Ovary (tissue), 9 donors: Measurements from ENCODE around the gene PHOX2A. TPM values are rescaled to one million over a fixed set of nuclear protein-coding genes. Genes with fewer than 3 reads are reported as not detected.
A peak's percentile ranks its signal among the peaks of the same experiment; 100 is the strongest.

ENCODE experiments used
- DNase-seq, 5 donors: peaks; one replicate each; pipeline ENCODE4 v3.0.0-alpha.2; 2019 to 2020
- H3K27ac ChIP-seq, 2 donors: fragments of 200-600 bp; one replicate each; pipeline versions ENCODE4 v1.5.1 to v1.8.0; 2019 to 2022
- H3K27me3 ChIP-seq: fragments of 200-600 bp; one replicate; pipeline ENCODE4 v1.8.0; 2022
- H3K36me3 ChIP-seq: fragments of 200-600 bp; sonication (generic); one replicate; pipeline ENCODE4 v1.5.1; 2019
- H3K4me1 ChIP-seq: one replicate; pipeline ENCODE4 v1.8.1; 2013; ENCODE audit warnings: mild to moderate bottlenecking, moderate library complexity; ENCODE audit not compliant: insufficient read depth
- H3K4me3 ChIP-seq: fragments of 200-600 bp; sonication (generic); one replicate; pipeline ENCODE4 v1.5.1; 2017
- H3K9me3 ChIP-seq, 2 donors: fragments of 200-600 bp in 1 of 2; sonication (generic) in 1 of 2; one replicate each; pipeline versions ENCODE4 v1.5.1 to v1.8.1; 2013 to 2019; ENCODE audit warnings: mild to moderate bottlenecking in 1 of 2, moderate library complexity in 1 of 2
- CTCF ChIP-seq, 3 donors: fragments of 450-650 bp in 2 of 3; fragments of 200-600 bp in 1 of 3; IDR thresholded peaks; one replicate each; pipeline versions ENCODE4 v1.5.1 to v1.8.0; 2016 to 2022; ENCODE audit warnings: antibody characterized with exemption in 3 of 3, mild to moderate bottlenecking in 1 of 3
- EP300 ChIP-seq: sonication (generic); formaldehyde crosslinking; IDR thresholded peaks from one replicate; pipeline ENCODE4 v1.6.1; 2017; ENCODE audit warnings: antibody characterized with exemption
- POLR2A ChIP-seq: fragments of 450-650 bp; IDR thresholded peaks from one replicate; pipeline ENCODE4 v1.6.1; 2017; ENCODE audit warnings: antibody characterized with exemption, mild to moderate bottlenecking, moderate library complexity
- WGBS, 3 donors: extraction: QIAGEN DNeasy Blood & Tissue Kit in 1 of 3; methylation state at CpG; one replicate each; pipeline versions ENCODE4 v1.1.5 to v1.1.7; 2013 to 2017; 5-methylcytosine and 5-hydroxymethylcytosine counted together
- intact Hi-C, 4 donors: fragments of 100-400 bp; cut with DNase I; formaldehyde crosslinking; loops; one replicate each; pipeline versions ENCODE4 v1.11.0 to v1.15.1; 2022 to 2023
- polyA plus RNA-seq, 2 donors: library from polyadenylated mRNA; stranded (reverse); fragments of 200-250 nt in 1 of 2; fragments of 350-450 nt in 1 of 2; fragmentation: Illumina TruSeq in 1 of 2; extraction: RNeasy Lipid Tissue Mini Kit (QIAGEN cat#74804) in 1 of 2; gene quantifications; one replicate each; pipeline ENCODE4 v1.2.3, GENCODE V29; 2013 to 2014
- total RNA-seq, 7 donors: library from RNA; depleted of rRNA in 2 of 7; stranded (reverse); fragments of >200 nt in 2 of 7; fragmentation: NEBNext Ultra II Directional in 3 of 7; extraction: Animal tissue kit (Norgen Biotek cat#: 25700) in 3 of 7; gene quantifications; one replicate each; pipeline versions ENCODE4 v1.1.0 to v1.2.4, GENCODE V29; 2016 to 2023
- donor health status: DM: no; HTN: no; CAD: no; lungs with moderate emphysema.
- donor health status: DM: no; HTN: no; CAD: no.
- donor health status: Bipolar disorder and iron deficiency.
- donor health status: DM: yes; HTN: yes; CAD: no.
- donor health status: DM: no; HTN: no; CAD: no.
- donor health status: DM: yes; HTN: yes; CAD: no.

PHOX2A gene
- total and polyA plus RNA-seq, 9 donors = not detected

- TF ChIP-seq CTCF (IDR thresholded peaks at IDR 0.05) = no peak
- TF ChIP-seq POLR2A = no peak
- no peak for TF ChIP-seq EP300
- intact Hi-C loops = no loop called here
- peaks cover 11% of the 10 kb centered on the region for H3K4me1 ChIP-seq
- no peaks in the 10 kb centered on the region for H3K36me3 ChIP-seq
- no peaks in the 10 kb centered on the region for H3K27me3 ChIP-seq
- DNase-seq = peak in 2 of 5 donors; percentile 25 to 27
- H3K27ac ChIP-seq = no peak overlapping the region
- no peak overlapping the region for H3K4me3 ChIP-seq
- WGBS, 3 donors = 66 to 74% (median 67%) methylated on average over 13 to 22 of the region's 22 CpGs
- H3K9me3 ChIP-seq = no peaks in the 10 kb centered on the region
These were observed 6.7 kb downstream of the PHOX2A start for GRCh38 chr11:72237112-72237931.

DNA sequence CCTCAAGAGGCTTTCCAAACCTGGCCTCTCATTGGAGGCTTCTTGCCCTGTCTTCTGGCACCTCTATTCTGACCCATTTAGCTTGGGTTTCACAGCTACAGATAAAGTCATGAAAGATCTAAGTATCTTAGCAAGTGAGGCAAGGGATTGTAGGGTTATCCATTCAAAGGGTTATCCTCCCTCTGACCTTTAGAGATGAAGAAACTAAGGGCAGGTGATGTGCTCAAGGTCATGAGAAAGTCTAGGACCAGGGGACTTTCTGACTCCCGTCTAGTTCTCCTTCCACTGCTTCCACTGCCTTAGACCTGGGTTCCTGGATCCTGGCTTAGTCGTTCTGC is 7.2 kb downstream of the PHOX2A start:
- Histone ChIP-seq H3K27me3 (no peaks in the 10 kb centered on the region), H3K9me3 (no peaks in the 10 kb centered on the region), H3K4me1 (peaks cover 11% of the 10 kb centered on the region), H3K27ac (no peak overlapping the region), H3K36me3 (no peaks in the 10 kb centered on the region), H3K4me3 (no peak overlapping the region)
- WGBS, 3 donors = 68 to 79% (median 75%) methylated on average over 2 of the region's 2 CpGs
- intact Hi-C loops = no loop called here
- no peak for TF ChIP-seq POLR2A
- no peak for DNase-seq

- Histone ChIP-seq H3K27me3 (no peaks in the 10 kb centered on the region), H3K4me1 (peaks cover 11% of the 10 kb centered on the region), H3K4me3 (no peak overlapping the region), H3K9me3 (no peaks in the 10 kb centered on the region), H3K36me3 (no peaks in the 10 kb centered on the region), H3K27ac (no peak overlapping the region)
- WGBS, 3 donors = 61 to 66% (median 64%) methylated on average over 4 of the region's 4 CpGs
- TF ChIP-seq CTCF (IDR thresholded peaks at IDR 0.05) (no peak), POLR2A (no peak), EP300 (no peak)
- intact Hi-C loops = no loop called here
- DNase-seq = no peak
These were observed 7.8 kb downstream of the PHOX2A start for GRCh38 chr11:72236083-72236697.

DNA sequence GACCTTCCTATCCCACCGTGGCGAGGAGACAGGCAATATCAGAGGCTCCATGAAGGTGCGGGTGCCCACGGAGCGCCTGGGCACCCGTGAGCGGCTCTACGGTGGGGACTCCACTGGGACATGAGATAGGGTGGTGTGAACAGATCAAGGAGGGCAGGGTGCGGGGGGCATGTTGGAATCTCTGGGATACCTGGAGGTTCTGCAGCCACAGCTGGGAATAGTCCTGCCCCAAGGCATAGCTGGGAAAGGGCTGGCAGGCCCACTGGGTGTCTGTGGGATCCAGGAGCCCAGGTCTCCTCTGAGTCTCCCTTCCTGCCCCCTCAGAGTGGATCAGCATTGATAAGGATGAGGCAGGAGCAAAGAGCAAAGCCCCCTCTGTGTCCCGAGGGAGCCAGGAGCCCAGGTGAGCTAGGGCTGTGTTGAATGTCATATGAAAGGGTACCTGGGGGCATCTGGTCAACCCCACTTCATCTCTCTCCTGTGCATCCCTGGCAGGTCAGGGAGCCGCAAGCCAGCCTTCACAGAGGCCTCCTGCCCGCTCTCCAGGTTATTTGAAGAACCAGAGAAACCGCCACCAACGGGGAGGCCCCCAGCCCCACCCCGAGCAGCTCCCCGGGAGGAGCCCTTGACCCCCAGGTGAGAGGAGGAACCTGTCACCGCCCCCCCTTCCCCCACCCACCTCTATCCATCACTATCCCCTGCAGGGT is 8.5 kb downstream of the PHOX2A start:
- intact Hi-C loops = no loop called here
- TF ChIP-seq POLR2A (no peak), EP300 (no peak), CTCF (IDR thresholded peaks at IDR 0.05) (no peak)
- no peak for DNase-seq
- Histone ChIP-seq H3K36me3 (no peaks in the 10 kb centered on the region), H3K4me1 (peaks cover 7% of the 10 kb centered on the region), H3K9me3 (no peaks in the 10 kb centered on the region), H3K27me3 (no peaks in the 10 kb centered on the region), H3K4me3 (no peak overlapping the region), H3K27ac (no peak overlapping the region)
- 77 to 89% (median 81%) methylated on average over 15 to 17 of the region's 17 CpGs for WGBS, 3 donors
